Left ventricle myocardium inferior (tissue), 1 donor: ENCODE results near the gene SDC1. TPM values are rescaled to one million over a fixed set of nuclear protein-coding genes. Genes with fewer than 3 reads are reported as not detected.
"Not testable (repeated sequence)": the region's sequence is repeated elsewhere in the genome, so short reads cannot be mapped to it uniquely, and the experiment has no call there.

Source experiments
- DNase-seq: peaks from one replicate; pipeline ENCODE4 v3.0.0-alpha.2; 2020
- H3K27ac ChIP-seq: fragments of 200-600 bp; replicated peaks from 2 replicates; pipeline ENCODE4 v1.8.0; 2021
- H3K27me3 ChIP-seq: fragments of 200-600 bp; 2 replicates; pipeline ENCODE4 v1.8.0; 2021; ENCODE audit warnings: low read depth
- H3K36me3 ChIP-seq: fragments of 200-600 bp; 2 replicates; pipeline ENCODE4 v1.8.0; 2021
- H3K4me1 ChIP-seq: fragments of 200-600 bp; 2 replicates; pipeline ENCODE4 v1.8.0; 2021
- H3K4me3 ChIP-seq: fragments of 200-600 bp; 2 replicates; pipeline ENCODE4 v1.8.0; 2021; ENCODE audit warnings: mild to moderate bottlenecking, moderate library complexity
- H3K9me3 ChIP-seq: fragments of 200-600 bp; replicated peaks from 2 replicates; pipeline ENCODE4 v1.8.0; 2021
- CTCF ChIP-seq: fragments of 200-600 bp; IDR thresholded peaks from 2 replicates; pipeline ENCODE4 v1.8.0; 2021; ENCODE audit warnings: antibody characterized with exemption, mild to moderate bottlenecking, borderline replicate concordance
- intact Hi-C: fragments of 100-400 bp; cut with micrococcal nuclease; formaldehyde crosslinking; loops from one replicate; pipeline ENCODE4 v1.11.0; 2022
- total RNA-seq: library from RNA; stranded (reverse); fragmentation: NEBNext Ultra II Directional; extraction: Animal tissue kit (Norgen Biotek cat#: 25700); gene quantifications from one replicate; pipeline ENCODE4 v1.2.1, GENCODE V29; 2021
- donor health status: DM: no; HTN: yes; CAD: no; lungs with severe emphysema.

SDC1 gene
- total RNA-seq, 1 donor from 2014 or later, result 0.41 TPM

DNA sequence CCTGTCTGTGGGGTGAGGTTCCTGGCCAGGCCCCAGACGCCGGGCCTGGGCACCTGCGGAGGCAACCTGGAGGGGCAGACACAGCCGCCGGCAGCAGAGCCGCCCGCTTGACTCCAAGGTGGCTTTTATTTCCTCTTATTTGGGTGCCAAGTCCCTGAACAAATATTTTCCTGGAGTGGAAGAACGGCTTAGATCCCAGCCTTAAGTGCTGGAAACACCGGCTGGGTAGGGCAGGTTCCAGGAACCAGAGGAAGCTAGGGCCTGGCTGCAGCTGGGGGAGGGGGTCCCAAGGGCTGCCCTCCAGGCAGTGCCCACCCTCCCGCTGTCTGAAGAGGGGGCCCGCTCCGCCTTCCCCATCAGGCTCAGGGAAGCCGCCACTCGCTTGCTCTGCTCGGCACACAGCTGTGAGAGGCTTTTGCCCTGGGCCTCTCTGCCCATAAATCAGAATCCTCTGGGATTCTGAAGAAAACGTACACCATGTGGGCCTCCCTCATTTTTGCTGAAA lies 28.2 kb downstream of the SDC1 start:
- H3K36me3 ChIP-seq, result no peaks in the 10 kb centered on the region
- H3K4me1 ChIP-seq, result no peaks in the 10 kb centered on the region
- no peak for TF ChIP-seq CTCF
- H3K4me3 ChIP-seq, result no peak overlapping the region
- intact Hi-C loops, result no loop called here
- H3K27me3 ChIP-seq, result peaks cover 6% of the 10 kb centered on the region
- no peaks in the 10 kb centered on the region for H3K9me3 ChIP-seq
- no peak for DNase-seq
- no peak overlapping the region for H3K27ac ChIP-seq

GRCh38 chr2:20196053-20196656 lies 28.8 kb downstream of the SDC1 start:
- Histone ChIP-seq H3K4me3 (no peak overlapping the region), H3K4me1 (no peaks in the 10 kb centered on the region), H3K27me3 (peaks cover 6% of the 10 kb centered on the region), H3K27ac (no peak overlapping the region), H3K36me3 (no peaks in the 10 kb centered on the region), H3K9me3 (no peaks in the 10 kb centered on the region)
- TF ChIP-seq CTCF, result no peak
- no peak for DNase-seq
- intact Hi-C loops, result no loop called here

DNA sequence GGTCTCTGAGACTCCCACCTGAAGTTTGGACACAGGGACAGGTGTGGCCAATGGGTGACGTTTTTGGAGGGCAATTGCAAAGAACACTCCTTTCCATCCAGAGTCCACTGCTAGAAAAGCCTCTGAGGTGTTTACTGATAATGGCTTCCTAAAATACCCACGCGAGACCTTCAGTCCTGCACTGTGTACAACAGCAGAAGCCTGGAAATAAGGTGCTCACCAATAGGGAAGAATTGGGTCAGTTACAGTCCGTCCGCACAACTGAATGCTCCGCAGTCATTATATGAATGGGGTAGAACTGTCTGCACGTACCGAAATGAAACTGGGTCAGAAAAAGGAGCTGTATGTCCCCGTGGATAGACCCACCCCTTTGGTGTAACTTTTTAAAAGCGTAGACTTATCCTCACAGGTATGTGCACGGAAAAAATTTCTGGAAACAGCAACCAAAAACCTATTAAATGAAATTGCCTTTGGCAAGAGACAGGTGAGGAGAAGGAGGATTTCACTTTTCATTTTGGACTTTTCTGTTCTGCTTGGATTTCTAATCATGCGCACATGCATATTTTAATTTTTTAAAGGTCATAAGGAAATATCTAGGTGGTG lies 29.4 kb downstream of the SDC1 start:
- H3K4me1 ChIP-seq, result no peaks in the 10 kb centered on the region
- H3K36me3 ChIP-seq, result no peaks in the 10 kb centered on the region
- no peak overlapping the region for H3K27ac ChIP-seq
- no peak overlapping the region for H3K4me3 ChIP-seq
- peaks cover 6% of the 10 kb centered on the region for H3K27me3 ChIP-seq
- DNase-seq, result no peak
- no peaks in the 10 kb centered on the region for H3K9me3 ChIP-seq
- intact Hi-C loops, result no loop called here
- TF ChIP-seq CTCF, result no peak

DNA sequence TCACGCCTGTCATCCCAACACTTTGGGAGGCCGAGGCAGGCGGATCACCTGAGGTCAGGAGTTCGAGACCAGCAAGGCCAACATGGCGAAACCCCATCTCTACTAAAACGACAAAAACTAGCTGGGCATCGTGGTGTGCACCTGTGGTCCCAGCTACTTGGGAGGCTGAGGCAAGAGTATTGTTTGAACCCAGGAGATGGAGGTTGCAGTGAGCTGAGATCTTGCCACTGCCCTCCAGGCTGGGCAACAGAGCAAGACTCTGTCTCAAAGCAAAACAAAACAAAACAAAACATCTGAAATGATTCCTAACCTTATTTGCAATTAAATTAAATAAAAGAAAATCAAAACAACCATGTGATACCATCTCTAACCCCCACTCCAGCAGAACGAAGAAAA lies 29.9 kb downstream of the SDC1 start:
- not testable (repeated sequence) for H3K4me3 ChIP-seq

GRCh38 chr2:20194097-20195015 lies 30.6 kb downstream of the SDC1 start:
- no peak for DNase-seq

More for the DNA sequence above, 29.9 kb downstream of the SDC1 start:
- H3K9me3 ChIP-seq, H3K27me3 ChIP-seq, H3K4me1 ChIP-seq, H3K27ac ChIP-seq, DNase-seq, intact Hi-C loops, H3K36me3 ChIP-seq: not testable (repeated sequence)

More at GRCh38 chr2:20194097-20195015, 30.6 kb downstream of the SDC1 start:
- no peaks in the 10 kb centered on the region for H3K9me3 ChIP-seq
- no peak overlapping the region for H3K4me3 ChIP-seq
- peaks cover 6% of the 10 kb centered on the region for H3K27me3 ChIP-seq
- no peak for TF ChIP-seq CTCF
- H3K36me3 ChIP-seq, result no peaks in the 10 kb centered on the region
- intact Hi-C loops, result no loop called here
- H3K4me1 ChIP-seq, result no peaks in the 10 kb centered on the region
- no peak overlapping the region for H3K27ac ChIP-seq
